Stimulated activated CD8-positive, alpha-beta memory T cell treated with anti-CD3 and anti-CD28 coated beads, Interleukin-4, amount 100 ng/mL, for 4 hours (primary cell): ENCODE measurements around the gene MYDGF.

Experiments used
- DNase-seq, 2 donors: peaks; one replicate each; pipeline ENCODE4 v3.0.0-alpha.2; 2020; ENCODE audit warnings: low read depth in 2 of 2, low spot score in 1 of 2

Gene MYDGF

GRCh38 chr19:4676955-4677731 is 7.0 kb upstream of the MYDGF start:
- no peak for DNase-seq

GRCh38 chr19:4675346-4675745 is 5.2 kb upstream of the MYDGF start:
- DNase-seq: no peak

- no peak for DNase-seq
Observed at GRCh38 chr19:4673726-4674125, 3.6 kb upstream of the MYDGF start.

- no peak for DNase-seq
Observed at GRCh38 chr19:4673216-4673615, 3.1 kb upstream of the MYDGF start.

DNA sequence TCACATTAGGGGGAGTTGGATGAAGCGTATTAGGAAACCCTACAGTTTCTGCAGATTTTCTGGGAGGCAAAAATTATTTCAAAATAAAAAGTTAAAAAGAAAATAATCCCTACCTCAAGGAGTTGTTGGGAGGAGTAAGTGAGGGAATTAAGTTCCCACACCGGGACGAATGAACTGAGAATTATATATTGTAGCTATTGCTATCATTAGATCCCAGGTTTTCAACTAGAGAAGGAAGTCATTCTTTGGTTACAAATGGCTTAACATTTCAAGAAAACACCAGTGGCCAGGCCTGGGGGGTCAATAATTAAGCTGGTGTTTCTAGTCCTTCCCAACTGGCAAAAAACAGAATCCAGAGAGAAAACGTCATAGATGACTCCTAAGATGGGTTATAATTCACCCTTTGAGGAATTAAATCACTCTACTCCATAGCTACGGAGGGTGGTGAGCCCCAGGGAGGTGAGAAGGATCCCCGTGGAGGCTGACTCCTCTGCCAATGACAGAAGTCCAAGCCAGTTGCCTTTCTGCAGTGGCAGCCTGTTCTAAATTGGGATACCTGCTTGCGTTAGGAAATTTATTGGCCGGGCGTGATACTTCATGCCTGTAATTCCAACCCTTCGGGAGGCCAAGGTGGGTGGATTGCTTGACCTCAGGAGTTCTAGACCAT is 1.2 kb upstream of the MYDGF start:
- no peak for DNase-seq

- DNase-seq: no peak
Observed at GRCh38 chr19:4664642-4665041, 5.5 kb downstream of the MYDGF start.

DNA sequence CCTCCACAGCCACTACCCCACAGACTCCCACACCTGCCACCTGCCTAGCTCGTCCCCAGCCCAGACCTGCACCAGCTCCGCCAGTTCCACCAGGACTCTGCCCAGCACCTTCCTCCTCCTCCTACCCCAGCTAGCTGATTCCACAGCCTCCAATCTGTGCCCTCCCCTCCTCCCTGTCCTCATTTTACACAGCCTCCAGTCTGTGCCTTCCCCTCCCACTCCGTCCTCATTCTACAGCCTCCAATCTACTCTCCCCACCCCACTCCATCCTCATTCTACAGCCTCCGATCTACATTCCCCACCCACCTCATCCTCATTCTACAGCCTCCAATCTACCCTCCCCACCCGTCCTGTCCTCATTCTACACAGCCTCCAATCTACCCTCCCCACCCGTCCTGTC is 7.3 kb downstream of the MYDGF start:
- no peak for DNase-seq

- no peak for DNase-seq
Observed at GRCh38 chr19:4662020-4662695, 8.0 kb downstream of the MYDGF start.

GRCh38 chr19:4660993-4661392 is 9.1 kb downstream of the MYDGF start:
- no peak for DNase-seq

DNA sequence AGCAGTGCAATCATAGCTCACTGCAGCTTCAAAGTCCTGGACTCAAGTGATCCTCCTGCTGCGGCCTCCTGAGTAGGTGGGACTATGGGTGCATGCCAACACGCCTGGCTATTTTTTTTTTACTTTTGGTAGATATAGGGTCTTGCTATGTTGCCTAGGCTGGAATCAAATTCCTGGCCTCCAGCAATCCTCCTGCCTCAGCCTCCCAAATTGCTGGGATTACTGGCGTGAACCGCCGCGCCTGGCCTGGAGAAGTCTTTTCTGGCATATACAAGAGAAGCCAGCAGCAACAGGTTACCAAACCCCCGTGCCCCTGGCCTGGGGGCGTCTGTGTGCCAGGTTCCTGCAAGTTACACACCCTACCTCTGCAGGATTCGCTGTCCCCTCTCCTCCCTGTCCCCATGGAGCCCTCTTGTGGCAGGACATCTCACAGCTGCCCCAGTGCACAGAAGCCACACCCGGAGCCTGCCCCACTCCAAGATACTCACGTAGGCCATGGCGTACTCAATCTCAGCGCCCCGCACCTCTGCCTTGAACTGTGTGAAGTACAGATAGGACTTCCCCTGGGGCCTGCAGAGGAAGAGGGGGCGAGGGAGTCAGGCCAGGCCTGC is 9.9 kb downstream of the MYDGF start:
- DNase-seq: no peak

DNA sequence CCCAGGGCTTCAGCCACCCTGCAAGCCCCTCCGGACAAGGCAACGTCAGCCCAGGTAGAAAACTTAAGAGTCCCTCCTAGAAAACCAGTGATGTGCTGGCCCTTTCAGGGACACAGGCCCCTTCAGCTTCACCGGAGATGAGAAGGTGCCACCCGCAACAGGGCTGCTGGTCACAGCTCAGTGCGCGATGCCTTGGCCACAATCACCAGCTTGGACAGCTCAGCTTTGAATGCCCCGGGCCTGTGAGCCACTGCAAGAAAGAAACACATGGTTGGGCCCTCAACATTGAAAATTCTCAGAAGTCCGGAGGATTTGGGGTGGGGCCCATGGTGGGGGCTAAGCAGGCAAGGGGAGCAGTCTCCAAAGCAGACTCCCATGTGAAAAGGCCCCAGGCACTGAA is 12.3 kb downstream of the MYDGF start:
- DNase-seq: no peak

DNA sequence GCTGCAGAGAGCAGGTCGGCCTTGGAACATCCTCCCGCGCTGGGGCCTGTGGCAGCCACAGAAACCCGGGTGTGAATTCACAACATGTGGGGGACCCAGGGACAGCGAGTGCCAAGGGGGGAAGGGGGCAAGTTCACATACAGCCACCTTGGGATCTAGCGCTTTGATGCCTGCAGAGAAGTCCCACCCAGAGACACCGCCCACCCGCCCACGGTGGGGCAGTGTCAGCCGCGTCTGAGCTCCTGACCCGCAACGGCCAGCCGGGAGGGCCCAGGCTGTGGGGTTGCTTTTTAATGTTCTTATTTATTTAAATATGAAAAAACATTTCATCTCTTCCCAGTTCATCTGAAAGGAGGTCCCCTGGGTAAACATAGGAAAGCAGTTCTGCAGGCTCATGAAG is 12.9 kb downstream of the MYDGF start:
- DNase-seq: no peak

DNA sequence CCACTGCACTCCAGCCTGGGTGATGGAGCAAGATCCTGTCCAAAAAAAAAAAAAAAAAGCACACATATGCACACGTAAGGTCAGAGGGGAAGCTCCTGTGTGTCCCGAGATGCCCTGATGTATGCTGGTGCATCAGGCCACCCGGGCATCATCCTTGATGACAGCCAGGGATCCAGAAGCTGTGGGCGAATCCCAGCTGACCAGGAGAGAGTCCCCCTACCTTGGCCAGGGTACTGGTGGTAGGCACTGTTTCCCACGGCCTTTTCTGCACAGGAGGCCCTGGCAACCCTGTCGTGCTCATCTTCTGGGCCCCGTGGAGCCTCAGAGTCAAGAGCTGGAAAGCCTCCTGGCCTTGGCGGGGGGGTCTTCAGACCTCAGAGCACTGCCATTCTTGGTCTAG is 14.0 kb downstream of the MYDGF start:
- no peak for DNase-seq

DNA sequence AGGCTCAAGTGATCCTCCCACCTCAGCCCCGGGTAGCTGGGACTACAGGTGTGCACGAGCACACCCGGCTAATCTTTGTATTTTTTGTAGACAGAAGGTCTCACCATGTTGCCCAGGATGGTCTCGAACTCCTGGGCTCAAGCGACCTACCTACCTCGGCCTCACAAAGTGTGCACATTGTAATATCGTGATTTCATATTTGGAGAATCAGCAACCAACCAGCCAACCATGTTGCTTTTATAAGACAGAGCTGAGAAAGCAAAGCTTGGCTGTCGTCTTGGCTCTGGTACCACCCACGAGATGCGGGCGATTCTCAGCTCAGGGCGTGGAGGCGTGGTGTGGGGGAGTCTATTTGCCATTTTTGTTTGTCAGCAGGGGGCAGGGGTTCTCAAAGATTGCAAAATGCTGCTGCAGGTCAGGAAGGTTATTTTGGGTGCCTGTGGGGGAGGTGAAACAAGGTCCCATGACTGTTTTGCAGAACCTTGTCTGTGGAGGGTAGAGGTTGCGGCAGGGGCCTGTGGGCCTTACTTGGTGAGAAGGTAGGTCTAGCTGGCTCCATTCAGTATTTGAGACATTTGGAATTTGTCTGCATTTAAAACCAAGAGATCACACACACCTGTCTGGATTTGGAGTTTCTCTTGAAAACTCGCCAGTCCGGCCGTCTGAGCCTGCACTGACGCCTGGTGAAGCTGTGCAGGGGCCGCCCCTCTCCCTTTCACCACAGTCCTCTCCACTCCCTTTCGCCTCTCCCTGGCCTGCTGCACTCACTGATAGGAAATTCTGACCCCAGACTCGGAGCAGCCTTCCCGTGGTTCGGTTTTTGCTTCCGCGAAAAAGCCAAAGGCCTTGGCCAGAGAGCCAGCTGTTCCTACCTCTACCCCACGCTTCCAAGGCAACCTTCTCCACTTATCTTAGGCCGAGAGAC is 15.4 kb downstream of the MYDGF start:
- DNase-seq: no peak

- DNase-seq: no peak
Observed at GRCh38 chr19:4653793-4654436, 16.2 kb downstream of the MYDGF start.

- no peak for DNase-seq
Observed at GRCh38 chr19:4652075-4652474, 18.1 kb downstream of the MYDGF start.

GRCh38 chr19:4650159-4650558 is 20.0 kb downstream of the MYDGF start:
- DNase-seq: no peak

GRCh38 chr19:4649392-4650047 is 20.6 kb downstream of the MYDGF start:
- no peak for DNase-seq

- no peak for DNase-seq
Observed at GRCh38 chr19:4647676-4648644, 22.2 kb downstream of the MYDGF start.
